Ecto neural progenitor cell (in vitro differentiated cells): Measurements from ENCODE around the gene LETM1.

Experiments used
- DNase-seq: peaks from one replicate; pipeline ENCODE4 v3.0.0-alpha.2; 2018; ENCODE audit warnings: low spot score

Gene LETM1

GRCh38 chr4:1794809-1795298, 61.1 kb downstream of the LETM1 start:
- no peak for DNase-seq

- DNase-seq = no peak
Measured at GRCh38 chr4:1793940-1794808, 61.8 kb downstream of the LETM1 start.

GRCh38 chr4:1793496-1793840, 62.5 kb downstream of the LETM1 start:
- DNase-seq = peak; percentile 74

GRCh38 chr4:1792832-1793495, 63.0 kb downstream of the LETM1 start, which contains the start of gene FGFR3:
Gene FGFR3, plus strand, starts transcription at chr4:1793293. Its CDS starts 642 bp downstream, at chr4:1793935.
- peak; percentile 84 for DNase-seq

GRCh38 chr4:1792158-1792831, 63.7 kb downstream of the LETM1 start:
- DNase-seq = no peak

GRCh38 chr4:1790005-1790404, 66.0 kb downstream of the LETM1 start:
- no peak for DNase-seq

GRCh38 chr4:1789552-1789951, 66.4 kb downstream of the LETM1 start:
- DNase-seq = no peak

GRCh38 chr4:1788254-1788973, 67.5 kb downstream of the LETM1 start:
- DNase-seq = no peak

GRCh38 chr4:1787411-1788077, 68.4 kb downstream of the LETM1 start:
- no peak for DNase-seq

- DNase-seq = no peak
Measured at GRCh38 chr4:1786544-1787362, 69.2 kb downstream of the LETM1 start.

GRCh38 chr4:1785592-1785991, 70.4 kb downstream of the LETM1 start:
- DNase-seq = no peak

GRCh38 chr4:1784789-1785591, 71.0 kb downstream of the LETM1 start:
- DNase-seq = no peak

GRCh38 chr4:1784395-1784788, 71.6 kb downstream of the LETM1 start:
- DNase-seq = no peak

- DNase-seq = no peak
Measured at GRCh38 chr4:1783970-1784369, 72.0 kb downstream of the LETM1 start.

GRCh38 chr4:1783015-1783414, 72.9 kb downstream of the LETM1 start:
- no peak for DNase-seq

- no peak for DNase-seq
Measured at GRCh38 chr4:1780435-1780834, 75.5 kb downstream of the LETM1 start.

- no peak for DNase-seq
Measured at GRCh38 chr4:1779588-1780382, 76.2 kb downstream of the LETM1 start.

- no peak for DNase-seq
Measured at GRCh38 chr4:1778642-1779392, 77.1 kb downstream of the LETM1 start.
